Fibroblast of peridontal ligament (primary cell): Measurements from ENCODE around the gene TIMP4.

ENCODE experiments used
- DNase-seq: peaks from one replicate; pipeline ENCODE4 v3.0.0-alpha.2; 2010; ENCODE audit errors: extremely low read depth

Gene TIMP4

GRCh38 chr3:12158387-12159226, at the start of gene TIMP4:
TSS of gene TIMP4 (minus strand) at chr3:12158912. CDS start at chr3:12158840, 72 bp downstream.
- peak; percentile 38 for DNase-seq

DNA sequence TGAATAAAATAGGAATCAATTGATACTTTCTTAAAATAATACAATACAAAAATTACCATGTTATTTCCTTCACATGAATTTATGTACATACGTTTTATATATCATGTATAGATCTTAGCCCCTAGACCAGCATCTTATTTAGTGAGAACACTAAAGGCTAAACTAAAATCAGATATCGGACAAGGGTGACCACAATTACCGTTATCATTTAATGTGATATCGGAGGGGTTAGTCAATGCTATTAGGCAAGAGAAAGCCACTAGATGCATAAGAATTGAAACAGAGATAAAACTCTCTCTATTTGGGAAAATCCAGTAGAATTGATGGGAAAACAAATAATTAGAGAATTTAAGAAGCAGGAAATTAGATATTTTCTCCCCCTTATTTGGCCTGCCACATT, 46.5 kb upstream of the TIMP4 start:
- no peak for DNase-seq

GRCh38 chr3:12201813-12202212, 43.1 kb upstream of the TIMP4 start:
- DNase-seq: no peak

GRCh38 chr3:12198301-12198700, 39.6 kb upstream of the TIMP4 start:
- DNase-seq: peak; percentile 93

- no peak for DNase-seq
Measured at GRCh38 chr3:12197475-12197874, 38.8 kb upstream of the TIMP4 start.

DNA sequence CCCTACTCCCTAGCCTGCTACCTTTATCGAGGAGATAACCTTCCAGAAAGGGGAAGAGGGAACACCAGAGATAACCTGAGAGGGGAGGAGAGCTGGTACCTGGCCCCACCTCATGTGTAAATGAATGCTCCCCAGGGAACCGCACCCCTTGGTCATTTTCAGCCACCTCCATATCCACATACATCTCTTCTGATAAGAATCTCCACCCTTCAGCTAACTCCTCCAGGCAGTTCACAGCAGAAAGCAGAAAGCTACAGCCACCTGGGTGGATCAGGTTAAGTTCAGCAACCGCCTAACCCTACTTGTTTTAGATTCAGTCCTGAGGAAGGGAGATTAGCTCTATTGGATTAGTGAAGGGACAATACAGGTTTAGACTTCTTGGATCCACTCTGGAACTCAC, 38.0 kb upstream of the TIMP4 start:
- no peak for DNase-seq

- no peak for DNase-seq
Measured at GRCh38 chr3:12195231-12195630, 36.5 kb upstream of the TIMP4 start.

GRCh38 chr3:12194669-12195161, 36.0 kb upstream of the TIMP4 start:
- DNase-seq: peak; percentile 69

- peak; percentile 97 for DNase-seq
Measured at GRCh38 chr3:12194209-12194608, 35.5 kb upstream of the TIMP4 start.

DNA sequence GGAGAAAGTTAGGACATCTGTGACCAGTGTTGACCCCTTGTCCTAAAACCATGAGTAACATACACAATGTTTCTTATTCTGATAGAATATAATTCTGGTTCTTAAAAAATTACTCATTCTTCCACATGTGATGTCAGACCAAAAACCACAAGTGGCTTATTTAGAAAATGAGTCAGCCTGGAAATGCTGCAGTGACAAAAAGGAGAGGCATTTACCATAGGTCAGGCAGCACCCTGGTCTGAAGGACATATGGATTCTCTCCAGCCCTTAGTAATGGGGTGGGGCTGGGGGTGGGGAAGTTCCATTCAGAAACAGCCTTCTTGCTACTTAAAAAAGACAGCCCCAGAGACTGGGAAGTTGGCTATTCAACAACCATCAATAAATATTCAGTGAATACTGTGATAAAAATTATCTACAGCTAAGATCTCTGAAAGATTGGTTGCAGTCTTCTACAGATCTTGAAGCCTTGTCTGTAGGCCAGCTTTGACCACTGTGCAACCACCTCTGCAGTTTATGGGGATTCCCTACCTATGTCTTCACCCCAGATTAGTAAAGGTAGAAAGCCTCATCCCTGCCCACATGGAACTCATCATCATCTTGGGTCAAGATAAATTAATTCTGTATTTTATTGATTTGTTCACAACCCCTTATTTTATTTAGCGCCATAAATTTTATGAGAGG, 34.9 kb upstream of the TIMP4 start:
- DNase-seq: peak; percentile 99

DNA sequence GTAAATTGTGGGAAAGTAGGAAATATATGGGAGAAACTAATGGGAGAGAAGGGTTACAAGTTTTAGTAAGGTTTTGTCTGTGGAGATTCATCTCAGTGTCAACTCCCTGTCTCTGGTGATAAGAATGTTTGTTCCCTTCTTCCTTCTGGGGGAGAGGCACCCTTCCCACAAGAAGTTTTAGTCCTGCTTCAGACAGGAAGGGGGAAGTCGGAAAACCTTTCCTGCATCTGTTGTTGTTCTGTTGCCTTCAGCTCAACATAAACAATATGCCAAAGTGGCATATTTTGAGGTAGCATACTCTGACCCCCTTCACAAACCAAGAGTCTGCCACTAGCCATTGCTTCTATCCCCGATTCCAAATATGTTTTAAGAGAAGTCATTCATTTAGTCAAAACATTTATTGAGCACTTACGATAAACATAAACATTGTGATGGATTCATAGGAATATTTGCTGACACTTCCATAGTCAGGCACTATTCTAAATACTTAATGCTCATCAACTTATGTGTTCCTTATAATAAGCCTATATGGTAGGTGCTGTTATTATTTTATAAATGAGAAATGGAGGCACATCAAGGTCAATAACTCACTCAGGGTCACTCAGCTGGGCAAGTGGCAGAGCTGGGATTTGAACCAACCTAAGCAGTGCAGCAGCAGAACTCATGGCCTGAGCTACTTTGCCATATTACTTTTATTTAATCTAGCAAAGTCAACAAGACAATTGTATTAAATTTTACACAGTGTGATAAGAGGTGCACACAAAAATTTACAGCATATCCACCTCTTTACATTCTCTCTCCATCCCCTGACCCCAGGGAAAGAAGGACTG, 34.2 kb upstream of the TIMP4 start:
- no peak for DNase-seq

DNA sequence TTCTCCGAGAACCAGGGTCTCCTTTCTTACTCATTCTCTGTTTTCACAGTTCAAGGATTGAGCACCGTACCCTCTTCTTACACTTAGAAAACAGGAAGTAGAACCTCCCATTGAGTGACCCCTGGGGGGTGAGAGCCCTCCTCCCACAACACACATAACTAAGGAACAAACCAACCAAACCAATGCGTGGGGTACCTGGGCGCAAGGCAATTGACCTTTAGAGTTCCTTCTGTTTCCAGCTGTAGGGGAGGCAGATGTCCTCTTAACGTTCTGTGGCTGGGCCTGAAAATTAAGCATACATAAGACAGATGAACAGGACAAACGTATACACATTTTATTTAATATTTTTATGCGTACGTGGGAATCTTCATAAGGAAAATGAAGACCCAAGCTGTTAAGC, 33.5 kb upstream of the TIMP4 start:
- no peak for DNase-seq

DNA sequence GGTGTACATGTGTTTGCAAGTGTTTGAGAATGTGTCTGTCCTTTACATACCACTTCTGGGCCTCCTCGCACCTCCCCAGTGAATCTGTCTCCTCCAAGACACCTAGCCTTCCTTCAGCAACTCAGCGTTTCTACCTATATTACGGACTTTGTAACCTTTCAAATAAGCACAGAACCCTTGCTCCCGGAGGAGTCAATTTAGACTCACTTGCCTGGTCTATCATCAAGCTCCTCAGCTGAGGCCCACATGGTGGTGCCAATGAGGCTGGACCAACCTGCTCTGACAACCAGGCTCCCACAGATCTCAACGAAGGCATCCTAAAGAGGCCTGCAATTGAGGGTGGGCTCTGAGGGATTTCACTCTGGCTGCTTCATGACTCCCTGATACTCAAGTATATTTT, 32.8 kb upstream of the TIMP4 start:
- DNase-seq: no peak

- DNase-seq: no peak
Measured at GRCh38 chr3:12190832-12191231, 32.1 kb upstream of the TIMP4 start.

- no peak for DNase-seq
Measured at GRCh38 chr3:12190221-12190807, 31.6 kb upstream of the TIMP4 start.

DNA sequence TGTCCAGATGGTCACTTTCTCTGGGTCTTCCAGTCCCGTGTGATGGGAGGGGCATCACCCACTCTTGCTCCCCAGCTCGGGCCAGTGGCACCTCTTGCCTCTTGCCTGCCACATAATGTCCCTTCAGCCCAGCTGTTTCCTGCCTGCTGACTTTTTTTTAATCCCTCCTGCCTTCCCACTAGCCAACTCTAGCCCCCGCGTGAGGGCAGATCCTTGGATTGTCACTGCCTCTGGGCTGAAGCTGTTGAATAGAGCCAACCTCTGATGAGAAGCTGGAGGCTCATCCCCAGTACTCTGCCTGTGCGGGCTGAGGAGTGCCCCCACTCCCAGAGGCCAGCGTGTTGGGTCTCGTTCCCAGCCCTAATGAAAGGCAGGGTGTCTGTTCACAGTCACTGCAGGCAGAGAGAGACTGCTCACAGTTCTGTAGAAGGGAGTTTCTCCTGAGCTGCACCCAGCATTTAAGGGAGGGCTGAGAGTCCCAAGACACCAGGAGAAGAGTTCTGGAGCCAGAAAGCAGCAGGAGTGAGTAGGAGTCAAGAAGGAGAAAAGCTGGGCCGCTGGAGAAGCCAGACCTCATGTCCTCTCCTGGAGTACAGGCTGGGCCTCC, 30.1 kb upstream of the TIMP4 start:
- no peak for DNase-seq

- DNase-seq: no peak
Measured at GRCh38 chr3:12188328-12188648, 29.6 kb upstream of the TIMP4 start.

DNA sequence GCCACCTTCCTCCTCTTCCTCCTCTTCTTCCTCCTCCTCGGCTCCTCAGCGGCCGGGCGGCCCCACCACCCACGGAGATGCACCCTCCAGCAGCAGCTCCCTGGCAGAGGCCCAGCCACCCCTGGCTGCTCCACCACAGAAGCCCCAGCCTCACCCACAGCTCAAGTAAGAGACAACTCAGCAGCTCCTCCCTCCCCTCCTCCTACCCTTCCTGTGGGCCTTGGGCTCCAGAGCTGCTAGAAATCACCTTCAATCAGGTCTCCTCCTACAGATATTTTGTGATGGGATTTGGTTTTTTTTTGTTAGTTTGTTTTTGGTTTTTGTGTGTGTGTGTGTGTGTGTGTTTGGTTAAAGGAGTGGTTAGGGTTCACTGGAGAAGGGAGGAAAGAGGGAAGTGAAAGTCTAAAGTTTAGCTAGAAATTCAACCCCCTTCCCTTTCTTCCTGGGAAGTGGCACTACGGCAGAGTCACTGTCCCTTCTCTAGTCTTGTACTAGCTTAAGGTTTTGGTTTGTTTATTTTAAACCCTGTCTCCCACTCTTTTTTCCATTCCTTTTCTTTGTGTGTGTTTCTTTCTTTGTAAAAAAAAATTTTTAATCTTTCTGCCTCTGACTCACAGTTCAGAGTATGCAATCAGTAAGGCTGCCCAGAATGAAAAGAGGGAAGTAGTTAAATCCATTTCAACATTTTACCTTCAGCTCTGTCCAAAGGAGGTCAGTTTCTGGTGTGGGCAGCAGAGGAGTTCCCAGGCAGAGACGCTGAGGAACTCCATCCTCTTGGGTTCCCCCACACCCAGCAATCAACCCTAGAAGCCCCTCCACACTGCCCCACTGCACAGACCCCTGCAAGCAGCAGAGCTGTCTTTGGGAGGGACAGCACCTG, 29.0 kb upstream of the TIMP4 start:
- peak; percentile 84 for DNase-seq

GRCh38 chr3:12186515-12187286, 28.0 kb upstream of the TIMP4 start:
- DNase-seq: no peak

- no peak for DNase-seq
Measured at GRCh38 chr3:12186046-12186445, 27.3 kb upstream of the TIMP4 start.
